SK-N-SH (cell line): ENCODE measurements around the gene PLA2G1B. TPM values are rescaled to one million over a fixed set of nuclear protein-coding genes. Genes with fewer than 3 reads are reported as not detected.

Experiments
- CTCF ChIA-PET: fragments of 300-600, 350-600 bp; formaldehyde crosslinking; extraction: SDS; loops from one replicate; lab custom pipeline; 2021; lab: Yijun Ruan, JAX
- POLR2A ChIA-PET: fragments of 350-600 bp; sonication (Branson Sonifier 250); formaldehyde crosslinking; extraction: SDS; loops from one replicate; lab custom pipeline; 2020; ENCODE audit warnings: antibody characterized with exemption, inconsistent platforms; lab: Yijun Ruan, JAX
- DNase-seq: peaks from one replicate; pipeline ENCODE4 v3.0.0; 2012
- H2AFZ ChIP-seq: fragments of 200-600 bp; sonication (generic); 2 replicates; pipeline ENCODE4 v1.8.1; 2016; ENCODE audit warnings: antibody characterized with exemption, mild to moderate bottlenecking, low read depth
- H3F3A ChIP-seq: fragments of 200-600 bp; sonication (generic); replicated peaks from 2 replicates; pipeline ENCODE3; 2016; ENCODE audit warnings: antibody characterized with exemption, mild to moderate bottlenecking; ENCODE audit not compliant: insufficient read depth
- H3K27ac ChIP-seq, 2 experiments: fragments of 200-500 bp in 1 of 2; fragments of 200-600 bp in 1 of 2; sonication (Bioruptor generic) in 1 of 2; sonication (generic), shearing (Covaris generic) in 1 of 2; 2 replicates each; pipeline versions ENCODE4 v1.5.1 to v1.6.1; 2014 to 2016; ENCODE audit warnings: low read depth in 2 of 2, inconsistent platforms in 1 of 2, low read length in 1 of 2, mild to moderate bottlenecking in 1 of 2, mixed read lengths in 1 of 2
- H3K27me3 ChIP-seq: fragments of 200-600 bp; sonication (generic), shearing (Covaris generic); 2 replicates; pipeline ENCODE4 v1.6.1; 2016; ENCODE audit warnings: mixed run types; ENCODE audit not compliant: insufficient read depth
- H3K36me3 ChIP-seq, 2 experiments: fragments of 200-500 bp in 1 of 2; fragments of 200-600 bp in 1 of 2; sonication (Bioruptor generic) in 1 of 2; sonication (generic) in 1 of 2; replicated peaks in 1 of 2; 2 replicates each; pipeline versions ENCODE3 to v1.5.1; 2014 to 2016; ENCODE audit warnings: low read length in 1 of 2, mild to moderate bottlenecking in 1 of 2; ENCODE audit not compliant: insufficient read depth in 2 of 2, control insufficient read depth in 1 of 2
- H3K4me1 ChIP-seq, 2 experiments: fragments of 200-500 bp in 1 of 2; fragments of 200-600 bp in 1 of 2; sonication (Bioruptor generic) in 1 of 2; sonication (generic), shearing (Covaris generic) in 1 of 2; 2 replicates each; pipeline versions ENCODE4 v1.5.1 to v1.6.1; 2014 to 2016; ENCODE audit warnings: low read depth in 1 of 2, low read length in 1 of 2, mixed run types in 1 of 2; ENCODE audit not compliant: insufficient read depth in 2 of 2, control insufficient read depth in 1 of 2
- H3K4me2 ChIP-seq: fragments of 200-600 bp; sonication (generic), shearing (Covaris generic); 2 replicates; pipeline ENCODE4 v1.6.1; 2017; ENCODE audit warnings: mixed run types
- H3K4me3 ChIP-seq, 2 experiments: fragments of 200-500 bp in 1 of 2; fragments of 200-600 bp in 1 of 2; sonication (Bioruptor generic) in 1 of 2; sonication (generic), shearing (Covaris generic) in 1 of 2; 2 replicates each; pipeline versions ENCODE4 v1.5.1 to v1.8.1; 2014 to 2016; ENCODE audit warnings: low read depth in 2 of 2, inconsistent platforms in 1 of 2, low read length in 1 of 2, mild to moderate bottlenecking in 1 of 2, mixed read lengths in 1 of 2, moderate library complexity in 1 of 2
- H3K79me2 ChIP-seq: fragments of 200-600 bp; sonication (generic); 2 replicates; pipeline ENCODE4 v1.8.1; 2017; ENCODE audit warnings: mild to moderate bottlenecking; ENCODE audit not compliant: insufficient read depth
- H3K9ac ChIP-seq: fragments of 200-600 bp; sonication (generic); 2 replicates; pipeline ENCODE4 v1.6.1; 2017; ENCODE audit warnings: mixed run types
- H3K9me2 ChIP-seq: fragments of 200-600 bp; sonication (generic); 2 replicates; pipeline ENCODE4 v1.6.1; 2017; ENCODE audit warnings: mixed run types
- H3K9me3 ChIP-seq: fragments of 200-600 bp; sonication (generic); 2 replicates; pipeline ENCODE4 v1.6.1; 2017; ENCODE audit warnings: mixed run types, mild to moderate bottlenecking, moderate library complexity
- H4K20me1 ChIP-seq: fragments of 200-600 bp; sonication (generic); 2 replicates; pipeline ENCODE4 v1.6.1; 2017; ENCODE audit warnings: mild to moderate bottlenecking, mixed run types; ENCODE audit not compliant: insufficient read depth
- CHD2 ChIP-seq: fragments of 150-350 bp; IDR thresholded peaks from 2 replicates; pipeline ENCODE4 v1.6.1; 2018; ENCODE audit warnings: low read length; ENCODE audit not compliant: partially characterized antibody
- CTCF ChIP-seq: fragments of 200-600 bp; sonication (generic); IDR thresholded peaks from 2 replicates; pipeline ENCODE4 v1.6.1; 2017; ENCODE audit warnings: antibody characterized with exemption, mild to moderate bottlenecking, moderate library complexity
- ELF1 ChIP-seq: IDR thresholded peaks from 2 replicates; pipeline ENCODE4 v1.4.0; 2012
- EZH2phosphoT487 ChIP-seq: fragments of 200-600 bp; sonication (generic); IDR thresholded peaks from 2 replicates; pipeline ENCODE4 v1.6.1; 2017; ENCODE audit warnings: low read depth, mixed run types, mild to moderate bottlenecking, antibody characterized with exemption, moderate library complexity, borderline replicate concordance
- FOSL2 ChIP-seq: IDR thresholded peaks from 2 replicates; pipeline ENCODE4 v1.4.0; 2012; ENCODE audit warnings: low read depth, mild to moderate bottlenecking, moderate library complexity, borderline replicate concordance
- FOXJ3 ChIP-seq: sonication (generic); formaldehyde crosslinking; IDR thresholded peaks from 2 replicates; pipeline ENCODE4 v1.5.1; 2020; ENCODE audit warnings: mild to moderate bottlenecking, missing genetic modification reagents
- FOXM1 ChIP-seq: IDR thresholded peaks from 2 replicates; pipeline ENCODE4 v1.4.0; 2012; ENCODE audit warnings: low read depth, mild to moderate bottlenecking
- GABPA ChIP-seq: IDR thresholded peaks from 2 replicates; pipeline ENCODE4 v1.4.0; 2012; ENCODE audit warnings: low read depth, mild to moderate bottlenecking
- GATA2 ChIP-seq: sonication (generic); formaldehyde crosslinking; IDR thresholded peaks from 2 replicates; pipeline ENCODE4 v1.5.0; 2020; ENCODE audit warnings: mild to moderate bottlenecking, missing genetic modification reagents
- JUND ChIP-seq: IDR thresholded peaks from 2 replicates; pipeline ENCODE4 v1.4.0; 2012
- MAX ChIP-seq: IDR thresholded peaks from 2 replicates; pipeline ENCODE4 v1.4.0; 2012; ENCODE audit warnings: low read depth
- NRF1 ChIP-seq: IDR thresholded peaks from 2 replicates; pipeline ENCODE4 v1.6.1; 2012; ENCODE audit warnings: low read depth, mild to moderate bottlenecking, low read length
- POLR2AphosphoS5 ChIP-seq: IDR thresholded peaks from 2 replicates; pipeline ENCODE4 v1.6.1; 2012; ENCODE audit warnings: low read depth, low read length
- RAD21 ChIP-seq: IDR thresholded peaks from 2 replicates; pipeline ENCODE4 v1.6.1; 2012; ENCODE audit warnings: mild to moderate bottlenecking, low read length
- RCOR1 ChIP-seq: fragments of 150-350 bp; IDR thresholded peaks from 2 replicates; pipeline ENCODE4 v1.6.1; 2017; ENCODE audit warnings: antibody characterized with exemption, low read length
- REST ChIP-seq: IDR thresholded peaks from 2 replicates; pipeline ENCODE4 v1.6.1; 2012; ENCODE audit warnings: mild to moderate bottlenecking, low read depth, low read length, moderate library complexity
- RXRA ChIP-seq: IDR thresholded peaks from 2 replicates; pipeline ENCODE4 v1.4.0; 2012; ENCODE audit warnings: low read depth, mild to moderate bottlenecking, borderline replicate concordance
- SIN3A ChIP-seq: IDR thresholded peaks from 2 replicates; pipeline ENCODE4 v1.6.1; 2012; ENCODE audit warnings: low read depth, mild to moderate bottlenecking, low read length, moderate library complexity, borderline replicate concordance
- SMC3 ChIP-seq: IDR thresholded peaks from 2 replicates; pipeline ENCODE4 v1.6.1; 2012; ENCODE audit warnings: low read depth, low read length, improper control_type of control experiment
- TAF1 ChIP-seq: IDR thresholded peaks from 2 replicates; pipeline ENCODE4 v1.6.1; 2012; ENCODE audit warnings: low read depth, mild to moderate bottlenecking, low read length, moderate library complexity, borderline replicate concordance
- TCF12 ChIP-seq: IDR thresholded peaks from 2 replicates; pipeline ENCODE4 v1.4.0; 2012
- USF1 ChIP-seq: IDR thresholded peaks from 2 replicates; pipeline ENCODE4 v1.4.0; 2012; ENCODE audit warnings: low read depth, borderline replicate concordance
- USF2 ChIP-seq: fragments of 150-350 bp; IDR thresholded peaks from 2 replicates; pipeline ENCODE4 v1.6.1; 2017; ENCODE audit warnings: antibody characterized with exemption, low read length, low read depth, borderline replicate concordance
- YY1 ChIP-seq: IDR thresholded peaks from 2 replicates; pipeline ENCODE4 v1.4.0; 2012; ENCODE audit warnings: low read depth, mild to moderate bottlenecking
- whole genome bisulfite sequencing: methylation state at CpG from one replicate; pipeline ENCODE4 v1.1.6; 2017; ENCODE audit warnings: low lambda C conversion rate; 5-methylcytosine and 5-hydroxymethylcytosine counted together
- polyA plus RNA-seq, 3 experiments: library from polyadenylated mRNA; depleted of rRNA; stranded (reverse); fragments of >200 nt; gene quantifications; 2 replicates each; pipeline ENCODE4 v1.2.3, GENCODE V29; 2012

Gene PLA2G1B
- polyA plus RNA-seq, 1 of the 3 experiments (the other 2 are of a cell fraction), result not detected

- Histone ChIP-seq H3K4me2 (peak overlapping the region; percentile 91), H3K4me3 (peak overlapping the region; percentile 57 to 86), H3K9ac (peak overlapping the region; percentile 63; the same call in 1 of the 2 replicates), H3K27me3 (no peaks in the 10 kb centered on the region), H4K20me1 (no peaks in the 10 kb centered on the region), H3K27ac (peak overlapping the region; percentile 40 to 72; a peak in 3 of 4 replicates), H2AFZ (peak overlapping the region; percentile 80), H3F3A (peaks cover 6% of the 10 kb centered on the region), H3K4me1 (peaks cover 4 to 5% of the 10 kb centered on the region in 2 experiments; a peak in 2 of 4 replicates), H3K79me2 (no peaks in the 10 kb centered on the region), H3K36me3 (no peaks in the 10 kb centered on the region), H3K9me3 (no peaks in the 10 kb centered on the region), H3K9me2 (no peaks in the 10 kb centered on the region)
- peak; percentile 96 for DNase-seq
- WGBS, result 4% methylated on average over 35 of the region's 42 CpGs
- CTCF ChIA-PET, result interaction anchor here (0.5 to 5.2 kb wide), 9 partner anchors 9 to 215 kb away, joined by 3 to 57 read pairs (median 5); partner anchors contain the start of gene SIRT4
- POLR2A ChIA-PET, result interaction anchor here (0.7 to 1.8 kb wide), 4 partner anchors 15 to 116 kb away, joined by 3 to 18 read pairs (median 7); partner anchors contain the start of genes RNU4-2, RPLP0 and SIRT4
- no peak for TF ChIP-seq TCF12
- peak; percentile 34 for TF ChIP-seq GABPA
- TF ChIP-seq POLR2AphosphoS5, result peak; percentile 46; the same call in 1 of the 2 replicates
- TF ChIP-seq GATA2 (CRISPR knock-in tag), result no peak
- no peak for TF ChIP-seq RCOR1
- peak; percentile 84 for TF ChIP-seq TAF1
- no peak for TF ChIP-seq JUND
- TF ChIP-seq SMC3, result peak; percentile 10; the same call in 1 of the 2 replicates
- peak; percentile 84 for TF ChIP-seq NRF1
- TF ChIP-seq MAX, result peak; percentile 100
- no peak for TF ChIP-seq YY1
- no peak for TF ChIP-seq FOXJ3 (CRISPR knock-in tag)
- TF ChIP-seq RXRA, result no peak
- TF ChIP-seq USF2, result peak; percentile 96
- no peak for TF ChIP-seq FOXM1
- no peak for TF ChIP-seq CHD2
- peak; percentile 27; the same call in 1 of the 2 replicates for TF ChIP-seq ELF1
- TF ChIP-seq REST, result no peak
- TF ChIP-seq RAD21, result peak; percentile 31; the same call in 1 of the 2 replicates
- peak; percentile 69 for TF ChIP-seq CTCF
- no peak for TF ChIP-seq FOSL2
- peak; percentile 66; the same call in 1 of the 2 replicates for TF ChIP-seq SIN3A
- peak; percentile 98 for TF ChIP-seq USF1
- no peak for TF ChIP-seq EZH2phosphoT487
These were observed 10.1 kb downstream of the PLA2G1B start for GRCh38 chr12:120317224-120318105.
